Measurements from ENCODE around the gene PCDHB5. TPM values are rescaled to one million over a fixed set of nuclear protein-coding genes. Genes with fewer than 3 reads are reported as not detected.
"Not testable (repeated sequence)": the region's sequence is repeated elsewhere in the genome, so short reads cannot be mapped to it uniquely, and the experiment has no call there.

The PCDHB5 gene
- total RNA-seq, 1 donor from 2014 or later, result 2.3 TPM

- Histone ChIP-seq H3K4me1 (no peaks in the 10 kb centered on the region), H3K27me3 (ENCODE audit: low read depth) (peaks cover 62% of the 10 kb centered on the region), H3K4me3 (peak overlapping the region; percentile 56), H3K27ac (replicated peaks) (peak overlapping the region; percentile 33), H3K36me3 (no peaks in the 10 kb centered on the region), H3K9me3 (replicated peaks) (peaks cover 48% of the 10 kb centered on the region)
- intact Hi-C loops (cut with micrococcal nuclease), result no loop called here
- TF ChIP-seq CTCF (IDR thresholded peaks at IDR 0.05; ENCODE audit: borderline replicate concordance), result no peak
- DNase-seq, result no peak
Observed at GRCh38 chr5:141101059-141101458, 33.9 kb upstream of the PCDHB5 start.

- H3K4me3 ChIP-seq; H3K4me1 ChIP-seq; H3K36me3 ChIP-seq; intact Hi-C loops (cut with micrococcal nuclease); H3K27ac ChIP-seq (replicated peaks); DNase-seq: not testable (repeated sequence)
- Histone ChIP-seq H3K27me3 (ENCODE audit: low read depth) (peaks cover 57% of the 10 kb centered on the region), H3K9me3 (replicated peaks) (peaks cover 44% of the 10 kb centered on the region)
Observed at GRCh38 chr5:141102070-141102469, 32.9 kb upstream of the PCDHB5 start.

- H3K4me1 ChIP-seq; intact Hi-C loops (cut with micrococcal nuclease); DNase-seq; H3K4me3 ChIP-seq; H3K36me3 ChIP-seq; H3K27ac ChIP-seq (replicated peaks): not testable (repeated sequence)
- peaks cover 46% of the 10 kb centered on the region for H3K9me3 ChIP-seq (replicated peaks)
- H3K27me3 ChIP-seq (ENCODE audit: low read depth), result peaks cover 53% of the 10 kb centered on the region
Observed at GRCh38 chr5:141102471-141102870, 32.5 kb upstream of the PCDHB5 start.

GRCh38 chr5:141105350-141105749, 29.7 kb upstream of the PCDHB5 start:
- Histone ChIP-seq H3K9me3 (replicated peaks) (peaks cover 58% of the 10 kb centered on the region), H3K4me1 (no peaks in the 10 kb centered on the region), H3K4me3 (no peak overlapping the region), H3K27ac (replicated peaks) (no peak overlapping the region), H3K27me3 (ENCODE audit: low read depth) (peaks cover 32% of the 10 kb centered on the region), H3K36me3 (no peaks in the 10 kb centered on the region)
- intact Hi-C loops (cut with micrococcal nuclease), result no loop called here
- no peak for DNase-seq
- TF ChIP-seq CTCF (IDR thresholded peaks at IDR 0.05; ENCODE audit: borderline replicate concordance), result no peak

GRCh38 chr5:141119250-141119649, 15.8 kb upstream of the PCDHB5 start:
- no peaks in the 10 kb centered on the region for H3K4me1 ChIP-seq
- intact Hi-C loops (cut with micrococcal nuclease), result no loop called here
- H3K9me3 ChIP-seq (replicated peaks), result peaks cover 72% of the 10 kb centered on the region
- no peak overlapping the region for H3K27ac ChIP-seq (replicated peaks)
- H3K4me3 ChIP-seq, result no peak overlapping the region
- peaks cover 33% of the 10 kb centered on the region for H3K27me3 ChIP-seq (ENCODE audit: low read depth)
- DNase-seq, result no peak
- no peaks in the 10 kb centered on the region for H3K36me3 ChIP-seq
- TF ChIP-seq CTCF (IDR thresholded peaks at IDR 0.05; ENCODE audit: borderline replicate concordance), result no peak

GRCh38 chr5:141121563-141121962, 13.4 kb upstream of the PCDHB5 start, which contains the start of gene PCDHB4:
PCDHB4 (plus strand) TSS chr5:141121818; CDS start chr5:141121999, 181 bp downstream.
- TF ChIP-seq CTCF (IDR thresholded peaks at IDR 0.05; ENCODE audit: borderline replicate concordance), result peak; percentile 42
- peaks cover 47% of the 10 kb centered on the region for H3K27me3 ChIP-seq (ENCODE audit: low read depth)
- no peak for DNase-seq
- peaks cover 58% of the 10 kb centered on the region for H3K9me3 ChIP-seq (replicated peaks)
- no peaks in the 10 kb centered on the region for H3K36me3 ChIP-seq
- no peak within 1 kb of the TSS for H3K27ac ChIP-seq (replicated peaks)
- H3K4me1 ChIP-seq, result no peaks in the 10 kb centered on the region
- H3K4me3 ChIP-seq, result peak within 1 kb of the TSS; percentile 51
- intact Hi-C loops (cut with micrococcal nuclease), result no loop called here

- Histone ChIP-seq H3K27ac (replicated peaks) (no peak overlapping the region), H3K36me3 (peaks cover 3% of the 10 kb centered on the region), H3K4me1 (no peaks in the 10 kb centered on the region), H3K27me3 (ENCODE audit: low read depth) (peaks cover 48% of the 10 kb centered on the region), H3K9me3 (replicated peaks) (peaks cover 58% of the 10 kb centered on the region), H3K4me3 (peak overlapping the region; percentile 51)
- DNase-seq, result no peak
- TF ChIP-seq CTCF (IDR thresholded peaks at IDR 0.05; ENCODE audit: borderline replicate concordance), result no peak
- intact Hi-C loops (cut with micrococcal nuclease), result no loop called here
Observed at GRCh38 chr5:141121985-141122384, 13.0 kb upstream of the PCDHB5 start.

- H3K4me1 ChIP-seq; H3K27ac ChIP-seq (replicated peaks); H3K36me3 ChIP-seq; DNase-seq; intact Hi-C loops (cut with micrococcal nuclease): not testable (repeated sequence)
- peak overlapping the region; percentile 6 for H3K4me3 ChIP-seq
- H3K27me3 ChIP-seq (ENCODE audit: low read depth), result peaks cover 48% of the 10 kb centered on the region
- H3K9me3 ChIP-seq (replicated peaks), result peaks cover 48% of the 10 kb centered on the region
Observed at GRCh38 chr5:141123396-141124135, 11.4 kb upstream of the PCDHB5 start.
